HL-60 (cell line): ENCODE data around the gene TSPAN18.

Experiments used
- DNase-seq, 2 experiments: peaks; one replicate each; pipeline ENCODE4 v3.0.0-alpha.2; 2010 to 2020; ENCODE audit warnings: low read depth in 1 of 2, low spot score in 1 of 2
- H3K27ac ChIP-seq: fragments of 250-450 bp; sonication (Bioruptor Pico); replicated peaks from 2 replicates; pipeline ENCODE4 v1.5.1; 2020; ENCODE audit warnings: mild to moderate bottlenecking, moderate library complexity
- H3K27me3 ChIP-seq: fragments of 250-450 bp; sonication (Bioruptor Pico); 2 replicates; pipeline ENCODE4 v1.5.1; 2021; ENCODE audit warnings: mild to moderate bottlenecking, moderate library complexity; ENCODE audit not compliant: insufficient read depth, poor library complexity, severe bottlenecking
- H3K4me3 ChIP-seq: replicated peaks from 2 replicates; pipeline ENCODE4 v1.5.1; 2011; ENCODE audit warnings: mild to moderate bottlenecking, control low read depth, low read length; ENCODE audit not compliant: insufficient read depth
- CTCF ChIP-seq: IDR thresholded peaks from one replicate; pipeline ENCODE4 v1.5.1; 2011; ENCODE audit warnings: low read length, control low read depth, inconsistent platforms; ENCODE audit not compliant: insufficient read depth
- GABPA ChIP-seq: IDR thresholded peaks from 2 replicates; pipeline ENCODE4 v1.6.1; 2012; ENCODE audit warnings: low read depth
- POLR2AphosphoS5 ChIP-seq: IDR thresholded peaks from 2 replicates; pipeline ENCODE4 v1.6.1; 2012; ENCODE audit warnings: low read depth
- REST ChIP-seq: IDR thresholded peaks from 2 replicates; pipeline ENCODE4 v1.6.1; 2012; ENCODE audit warnings: low read depth; ENCODE audit not compliant: insufficient replicate concordance
- SPI1 ChIP-seq: IDR thresholded peaks from 2 replicates; pipeline ENCODE4 v1.6.1; 2012; ENCODE audit warnings: low read depth, mild to moderate bottlenecking, borderline replicate concordance

The TSPAN18 gene

GRCh38 chr11:44760917-44761550 lies 34.3 kb downstream of the TSPAN18 start:
- no peak for TF ChIP-seq REST
- no peak overlapping the region for H3K4me3 ChIP-seq
- no peak overlapping the region for H3K27ac ChIP-seq
- H3K27me3 ChIP-seq: peaks cover 6% of the 10 kb centered on the region
- no peak for DNase-seq

GRCh38 chr11:44761551-44761961 lies 34.8 kb downstream of the TSPAN18 start:
- no peak for DNase-seq
- Histone ChIP-seq H3K27ac (no peak overlapping the region), H3K4me3 (no peak overlapping the region), H3K27me3 (peaks cover 6% of the 10 kb centered on the region)
- TF ChIP-seq REST: no peak
- no peak for TF ChIP-seq POLR2AphosphoS5
- no peak for TF ChIP-seq GABPA
- no peak for TF ChIP-seq CTCF
- TF ChIP-seq SPI1: no peak

GRCh38 chr11:44763121-44763820 lies 36.5 kb downstream of the TSPAN18 start:
- H3K27ac ChIP-seq: no peak overlapping the region
- no peak overlapping the region for H3K4me3 ChIP-seq
- TF ChIP-seq GABPA: no peak
- no peak for TF ChIP-seq POLR2AphosphoS5
- no peak for TF ChIP-seq CTCF
- no peak for TF ChIP-seq SPI1
- no peak for TF ChIP-seq REST
- no peaks in the 10 kb centered on the region for H3K27me3 ChIP-seq
- DNase-seq: no peak
